ENCODE measurements around the gene CLCN2.

CLCN2 gene

GRCh38 chr3:184298759-184299487, 62.5 kb downstream of the CLCN2 start, which contains the start of gene PSMD2:
PSMD2 (plus strand) TSS chr3:184299241; CDS start chr3:184299267, 26 bp downstream.
- Histone ChIP-seq H3K27me3 (ENCODE audit: insufficient read depth, poor library complexity, severe bottlenecking) (no peaks in the 10 kb centered on the region), H3K4me3 (replicated peaks; ENCODE audit: insufficient read depth, low read length) (peak within 1 kb of the TSS; percentile 95), H3K27ac (replicated peaks) (peak within 1 kb of the TSS; percentile 74)
- TF ChIP-seq GABPA (IDR thresholded peaks at IDR 0.05; ENCODE audit: low read depth) (no peak), POLR2AphosphoS5 (IDR thresholded peaks at IDR 0.05; ENCODE audit: low read depth) (peak; percentile 50; the same call in 1 of the 2 replicates), CTCF (IDR thresholded peaks at IDR 0.05; ENCODE audit: insufficient read depth, low read length) (no peak), REST (IDR thresholded peaks at IDR 0.05; ENCODE audit: insufficient replicate concordance, low read depth) (peak; percentile 19)
- DNase-seq (ENCODE audit: low read depth in 1 of 2, low spot score in 1 of 2), result peak; percentile 87 to 98

- H3K4me3 ChIP-seq (replicated peaks; ENCODE audit: insufficient read depth, low read length), result no peak overlapping the region
- H3K27ac ChIP-seq (replicated peaks), result no peak overlapping the region
- no peak for TF ChIP-seq CTCF (IDR thresholded peaks at IDR 0.05; ENCODE audit: insufficient read depth, low read length)
- TF ChIP-seq SPI1 (IDR thresholded peaks at IDR 0.05; ENCODE audit: borderline replicate concordance, low read depth), result no peak
- no peak for TF ChIP-seq POLR2AphosphoS5 (IDR thresholded peaks at IDR 0.05; ENCODE audit: low read depth)
- no peak for TF ChIP-seq GABPA (IDR thresholded peaks at IDR 0.05; ENCODE audit: low read depth)
- TF ChIP-seq REST (IDR thresholded peaks at IDR 0.05; ENCODE audit: insufficient replicate concordance, low read depth), result no peak
- DNase-seq (ENCODE audit: low read depth in 1 of 2, low spot score in 1 of 2), result no peak
- H3K27me3 ChIP-seq (ENCODE audit: insufficient read depth, poor library complexity, severe bottlenecking), result no peaks in the 10 kb centered on the region
These were observed 64.8 kb downstream of the CLCN2 start for GRCh38 chr3:184296616-184297015.
